NT2/D1 (cell line): Measurements from ENCODE around the gene TMEM161B.

Experiments used
- YY1 ChIP-seq: IDR thresholded peaks from 2 replicates; pipeline ENCODE4 v1.6.1; 2011; ENCODE audit not compliant: insufficient read length, insufficient read depth
- ZNF274 ChIP-seq: IDR thresholded peaks from 2 replicates; pipeline ENCODE4 v1.6.1; 2011; ENCODE audit warnings: mild to moderate bottlenecking, low read depth, low read length

GRCh38 chr5:88159591-88159990 is 109.1 kb downstream of the TMEM161B start:
- no peak for TF ChIP-seq YY1
- TF ChIP-seq ZNF274, result no peak
